Left hindlimb (tissue), 1 donor: Measurements from ENCODE around the gene GRK5.
A peak's percentile ranks its signal among the peaks of the same experiment; 100 is the strongest.

ENCODE experiments used
- DNase-seq: peaks from one replicate; pipeline ENCODE4 v3.0.0-alpha.2; 2018

Gene GRK5

DNA sequence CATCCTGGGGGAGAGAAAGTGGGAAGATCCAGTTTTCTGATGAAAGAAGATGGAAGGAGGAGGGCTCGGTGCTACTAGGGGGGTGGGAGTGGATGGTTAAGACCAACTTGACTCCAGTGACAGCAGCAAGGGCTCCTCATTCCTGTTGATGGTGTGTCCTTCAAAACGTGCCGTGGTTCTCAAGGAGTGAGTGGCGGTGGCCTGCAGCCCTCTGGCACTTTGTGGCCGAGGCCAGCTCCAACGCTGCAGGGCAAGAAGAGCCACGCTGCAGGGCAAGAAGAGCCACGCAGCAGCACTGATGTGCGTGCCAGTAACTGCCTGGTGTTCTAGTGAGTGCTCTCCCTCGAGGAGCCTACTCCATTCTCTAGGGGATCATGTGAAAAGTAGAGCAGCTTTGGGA is 72.1 kb downstream of the GRK5 start:
- DNase-seq, result no peak

GRCh38 chr10:119281581-119282071 is 74.3 kb downstream of the GRK5 start:
- peak; percentile 69 for DNase-seq

- DNase-seq, result no peak
These were observed 75.1 kb downstream of the GRK5 start for GRCh38 chr10:119282446-119282845.

DNA sequence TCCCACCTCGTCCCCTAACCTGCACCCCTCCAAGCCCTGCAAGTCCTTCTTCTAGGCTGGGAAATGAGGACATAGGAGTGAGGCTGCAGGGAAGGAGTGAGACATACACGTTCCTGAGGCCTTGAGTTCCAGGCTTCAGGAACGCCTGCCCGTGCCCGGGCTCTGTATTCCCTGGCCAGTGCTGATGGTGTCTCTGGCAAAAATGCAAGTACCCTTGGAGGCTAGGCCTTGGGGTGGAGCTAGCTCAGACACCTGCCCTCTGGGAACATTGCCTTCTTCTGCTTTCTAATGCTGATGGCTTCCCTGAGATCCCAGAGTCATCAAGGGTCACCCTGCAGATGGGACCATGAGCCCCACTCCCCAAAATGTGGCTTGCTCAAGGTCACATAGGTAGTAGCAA is 76.0 kb downstream of the GRK5 start:
- DNase-seq, result no peak

- no peak for DNase-seq
These were observed 76.4 kb downstream of the GRK5 start for GRCh38 chr10:119283818-119284217.

DNA sequence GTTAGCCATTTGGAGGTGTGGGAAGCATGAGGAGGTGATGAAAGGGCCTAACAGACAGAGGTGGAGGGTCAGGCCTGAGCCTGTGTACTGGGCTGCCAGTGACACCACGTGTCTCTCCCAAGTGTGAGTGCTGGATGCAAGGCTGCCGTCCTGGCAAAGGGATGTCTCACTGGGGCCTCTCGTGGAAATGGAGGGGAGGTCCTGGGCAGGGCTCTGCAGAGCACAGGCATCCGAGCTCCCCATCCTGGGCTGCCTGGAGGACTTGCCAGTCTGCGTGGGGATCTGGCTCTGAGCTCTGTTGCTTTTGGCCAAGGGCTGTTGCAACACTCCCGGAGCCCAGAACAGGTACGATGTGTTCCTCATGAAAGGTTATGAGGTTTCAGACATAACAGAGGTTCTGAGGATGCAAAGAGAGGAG is 77.3 kb downstream of the GRK5 start:
- peak; percentile 61 for DNase-seq

GRCh38 chr10:119285495-119286267 is 78.3 kb downstream of the GRK5 start:
- no peak for DNase-seq

- DNase-seq, result no peak
These were observed 79.1 kb downstream of the GRK5 start for GRCh38 chr10:119286516-119286915.

- DNase-seq, result no peak
These were observed 79.7 kb downstream of the GRK5 start for GRCh38 chr10:119286983-119287633.

DNA sequence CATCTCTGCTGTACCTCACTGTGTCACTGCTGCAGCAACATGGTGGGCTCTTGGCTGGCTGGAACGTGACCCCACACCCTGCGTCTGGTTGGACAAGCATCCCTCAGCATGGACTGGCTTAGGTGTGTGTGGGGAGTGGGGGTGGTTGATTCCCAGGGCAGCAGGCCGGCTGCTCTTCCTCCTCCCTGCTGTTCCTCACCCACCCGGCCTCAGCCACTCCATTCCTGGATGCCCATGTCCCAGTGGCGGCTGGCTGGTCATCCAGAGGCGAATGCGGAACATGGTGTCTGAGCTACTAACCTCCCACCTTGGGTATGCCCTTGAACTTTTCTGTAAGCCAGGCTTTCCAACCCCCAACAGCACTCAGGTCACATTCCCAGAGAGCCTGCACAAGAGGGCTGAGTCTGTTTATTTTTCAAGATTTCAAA is 81.2 kb downstream of the GRK5 start:
- DNase-seq, result no peak

- no peak for DNase-seq
These were observed 82.0 kb downstream of the GRK5 start for GRCh38 chr10:119289227-119289920.

DNA sequence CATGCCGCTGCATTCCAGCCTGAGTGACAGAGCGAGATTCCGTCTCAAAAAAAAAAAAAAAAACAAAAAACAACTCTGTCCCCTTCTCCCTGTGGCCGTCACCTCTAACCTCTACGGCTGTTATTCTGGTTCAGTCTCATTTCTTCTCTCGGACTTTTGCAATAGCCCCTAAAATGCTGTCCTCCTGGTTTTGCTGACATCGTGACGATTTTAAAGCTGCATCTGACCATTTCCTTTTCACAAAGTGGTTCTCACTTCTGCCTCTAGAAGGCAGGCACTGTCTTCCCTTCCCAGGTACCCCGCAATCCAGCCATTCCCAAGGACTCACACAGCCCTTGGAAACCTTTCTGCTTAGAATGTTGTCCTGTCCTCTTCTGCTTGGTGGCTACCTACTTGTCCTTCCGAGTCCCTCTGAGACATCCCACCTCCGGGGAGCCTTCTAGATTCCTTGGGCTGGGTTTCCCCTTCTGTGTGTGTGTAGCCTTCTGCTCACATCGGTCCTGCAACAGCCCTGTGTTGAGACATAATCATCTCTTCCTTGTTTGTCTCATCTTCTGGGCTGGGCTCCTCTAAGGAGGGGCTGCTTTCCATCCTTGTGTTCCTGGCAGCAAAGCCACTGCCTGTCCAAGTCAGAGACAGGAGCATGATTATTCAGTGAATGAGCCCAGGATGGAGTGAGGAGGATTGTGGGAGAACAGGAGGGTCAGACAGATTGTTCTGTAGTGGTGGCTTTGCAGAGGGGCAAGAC is 83.1 kb downstream of the GRK5 start:
- DNase-seq, result no peak

GRCh38 chr10:119291223-119291900 is 84.0 kb downstream of the GRK5 start:
- no peak for DNase-seq

DNA sequence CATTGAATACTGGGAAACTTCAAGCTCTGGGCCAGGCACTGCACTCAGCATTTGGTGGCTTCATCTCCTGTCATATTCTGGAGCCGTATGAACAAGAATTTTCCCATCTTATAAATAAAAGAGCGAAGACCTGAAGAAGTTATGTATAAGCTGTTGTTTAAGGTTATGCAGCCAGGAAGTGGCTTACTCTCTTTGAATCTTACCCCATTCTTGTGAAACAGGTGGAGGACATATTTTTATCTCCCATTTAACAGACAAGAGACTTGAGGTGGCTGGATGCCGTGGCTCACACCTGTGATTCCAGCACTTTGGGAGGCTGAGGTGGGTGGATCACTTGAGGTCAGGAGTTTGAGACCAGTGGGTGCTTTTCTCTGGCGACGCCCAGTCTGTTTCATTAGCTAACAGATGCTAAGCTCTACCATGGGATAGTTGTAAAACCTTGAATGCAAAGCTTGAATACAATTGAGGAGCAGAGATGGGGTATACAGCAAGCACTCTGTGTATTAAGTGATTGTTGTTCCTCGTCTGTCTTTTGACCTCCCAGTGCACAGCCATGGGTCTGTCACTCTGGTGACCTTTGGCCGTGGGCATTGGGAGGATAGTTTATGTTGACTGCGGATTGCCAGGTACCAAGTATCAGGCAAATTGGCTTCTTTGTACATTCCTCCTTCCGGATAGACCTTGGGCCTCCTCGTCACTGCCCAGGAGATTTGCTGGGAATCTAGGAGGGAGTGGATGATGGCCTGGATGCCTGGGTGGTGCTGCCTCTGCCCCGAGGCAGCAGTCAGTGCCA is 85.8 kb downstream of the GRK5 start:
- DNase-seq, result no peak

- no peak for DNase-seq
These were observed 89.3 kb downstream of the GRK5 start for GRCh38 chr10:119296703-119297102.

- no peak for DNase-seq
These were observed 90.0 kb downstream of the GRK5 start for GRCh38 chr10:119297207-119297968.

DNA sequence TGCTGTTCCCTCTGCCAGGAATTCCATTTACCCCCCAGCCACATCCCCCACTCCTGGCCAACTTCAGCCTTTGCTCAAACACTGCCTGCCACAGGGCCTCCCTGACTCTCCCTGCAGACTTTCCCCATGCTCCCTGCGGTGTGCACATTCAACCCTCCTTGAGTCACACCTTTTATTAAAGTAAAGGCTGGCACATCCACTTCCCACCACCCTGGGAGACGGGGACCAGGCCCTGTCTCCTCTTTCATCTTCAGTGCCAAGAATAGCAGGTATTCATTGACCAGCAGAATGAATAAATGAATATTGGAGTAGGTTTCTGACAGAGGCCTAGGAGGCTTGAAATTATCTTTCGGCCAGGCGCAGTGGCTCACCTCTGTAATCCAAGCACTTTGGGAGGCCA is 91.4 kb downstream of the GRK5 start:
- no peak for DNase-seq

- no peak for DNase-seq
These were observed 92.2 kb downstream of the GRK5 start for GRCh38 chr10:119299531-119299930.

- DNase-seq, result no peak
These were observed 94.0 kb downstream of the GRK5 start for GRCh38 chr10:119301397-119301796.

- DNase-seq, result no peak
These were observed 94.8 kb downstream of the GRK5 start for GRCh38 chr10:119302172-119302571.
